Measurements from ENCODE around the gene CBFA2T3.
A peak's percentile ranks its signal among the peaks of the same experiment; 100 is the strongest.
"Not testable (repeated sequence)": the region's sequence is repeated elsewhere in the genome, so short reads cannot be mapped to it uniquely, and the experiment has no call there.

CBFA2T3 gene

DNA sequence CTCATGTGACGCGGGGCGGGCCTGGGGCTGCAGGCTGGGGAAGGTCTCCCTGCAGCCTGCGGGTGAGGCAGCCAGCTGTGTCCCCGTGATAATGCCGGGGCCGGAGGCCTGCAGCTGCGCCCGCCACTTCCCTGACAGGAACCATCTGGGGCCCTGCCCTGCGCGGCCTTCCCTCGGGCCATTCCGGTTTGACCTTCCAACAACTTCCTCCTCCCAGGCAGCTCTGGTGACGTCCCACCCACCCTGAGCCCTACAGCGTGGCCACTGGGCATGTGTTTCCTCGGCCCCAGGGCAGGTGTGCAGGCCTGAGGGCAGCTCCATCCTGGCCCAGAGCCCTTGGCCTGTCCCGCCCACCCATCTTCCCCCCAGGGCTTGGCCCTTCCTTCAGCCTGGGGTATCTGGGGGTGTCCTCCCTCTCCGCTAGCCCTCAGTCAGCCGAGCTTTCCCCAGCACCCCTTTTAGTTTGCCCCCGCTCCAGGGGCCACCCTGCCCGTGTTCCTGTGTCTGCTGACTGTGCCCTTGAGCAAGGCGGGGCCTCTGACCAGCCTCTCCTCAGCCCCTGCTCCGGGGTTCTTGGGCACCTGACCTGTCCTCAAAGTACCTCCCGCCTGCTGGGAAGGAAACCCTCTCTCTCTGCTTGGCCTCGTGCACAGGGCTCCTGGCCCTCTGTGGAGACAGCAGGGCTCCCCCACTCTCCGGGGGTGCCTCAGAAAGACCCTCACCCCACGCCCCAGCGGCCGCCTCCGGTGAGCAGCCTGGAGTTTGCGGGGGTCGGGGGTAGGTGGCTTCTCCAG, at the start of gene CBFA2T3:
Gene CBFA2T3 (minus strand): TSS at position 190 of the 794 bp plus-strand sequence. CDS start 400 bp downstream, outside the sequence.
- DNase-seq (ENCODE audit: low read depth in 2 of 2): no peak

- peak in 1 of 2 donors; percentile 12 for DNase-seq (ENCODE audit: low read depth in 2 of 2)
Measured at GRCh38 chr16:89026121-89026612, 49.2 kb upstream of the CBFA2T3 start.

DNA sequence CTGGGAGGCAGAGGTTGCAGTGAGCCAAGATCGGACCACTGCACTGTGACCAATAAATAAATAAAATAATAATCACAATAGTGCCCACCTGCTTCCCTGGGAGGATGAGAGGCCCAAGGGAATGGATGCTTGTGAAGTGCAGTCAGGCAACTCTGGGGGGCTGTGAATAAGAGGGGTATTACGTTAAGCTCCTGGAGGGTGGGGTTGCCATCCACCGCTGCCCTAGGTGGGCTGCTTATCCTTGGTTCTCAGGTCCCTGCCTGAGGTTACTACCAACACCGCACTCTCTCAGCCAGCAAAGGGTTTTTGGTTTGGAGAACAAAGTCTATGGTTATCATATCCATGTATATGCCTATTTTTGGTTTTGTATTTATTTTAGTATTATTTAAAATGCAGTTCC, 48.6 kb upstream of the CBFA2T3 start:
- DNase-seq (ENCODE audit: low read depth in 2 of 2): no peak

- no peak for DNase-seq (ENCODE audit: low read depth in 2 of 2)
Measured at GRCh38 chr16:89024546-89025060, 47.6 kb upstream of the CBFA2T3 start.

DNA sequence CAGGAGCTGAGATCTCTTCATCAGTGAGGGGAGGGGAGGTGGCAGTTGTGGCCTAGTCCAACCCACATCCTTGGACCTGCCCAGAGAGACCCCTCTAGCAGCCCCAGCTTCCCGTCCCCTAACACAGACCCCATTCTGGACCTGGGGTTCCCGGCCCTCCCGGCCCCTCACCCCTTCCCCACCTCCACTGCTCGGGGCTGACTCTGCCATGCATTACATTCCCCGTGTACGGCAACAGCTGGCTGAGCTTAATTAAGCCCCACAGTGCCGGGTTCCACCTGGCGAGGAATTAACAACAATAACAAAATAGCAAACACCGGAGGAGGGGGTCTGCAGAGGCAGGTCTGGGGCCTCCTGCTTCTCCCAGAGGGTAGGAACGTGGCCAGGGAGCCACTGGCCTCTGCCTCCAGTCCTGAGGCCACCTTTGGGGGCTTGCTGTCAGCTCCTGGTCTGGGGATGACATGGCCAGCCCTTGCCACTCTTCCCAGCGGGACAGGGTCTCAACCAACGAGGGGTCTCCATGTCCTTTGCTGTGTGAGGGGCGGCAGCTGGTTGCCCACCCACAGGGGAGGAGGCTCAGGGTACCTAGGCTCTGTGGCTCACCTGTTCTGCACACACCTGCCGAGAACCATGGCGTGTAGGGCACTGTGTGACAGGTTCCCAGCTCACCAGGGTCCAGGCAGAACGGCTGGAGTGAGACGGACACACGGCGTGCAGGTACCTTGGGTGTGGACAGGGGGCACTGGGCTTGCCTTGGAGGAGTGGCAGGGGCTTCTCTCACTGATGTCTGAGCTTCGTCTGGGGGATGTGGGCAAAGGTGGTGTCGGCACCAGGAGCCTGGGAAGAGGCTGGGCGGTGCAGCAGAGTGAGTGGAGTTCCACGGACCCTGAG, 46.9 kb upstream of the CBFA2T3 start:
- DNase-seq (ENCODE audit: low read depth in 2 of 2): no peak

GRCh38 chr16:89023151-89023551, 46.1 kb upstream of the CBFA2T3 start:
- no peak for DNase-seq (ENCODE audit: low read depth in 2 of 2)

DNA sequence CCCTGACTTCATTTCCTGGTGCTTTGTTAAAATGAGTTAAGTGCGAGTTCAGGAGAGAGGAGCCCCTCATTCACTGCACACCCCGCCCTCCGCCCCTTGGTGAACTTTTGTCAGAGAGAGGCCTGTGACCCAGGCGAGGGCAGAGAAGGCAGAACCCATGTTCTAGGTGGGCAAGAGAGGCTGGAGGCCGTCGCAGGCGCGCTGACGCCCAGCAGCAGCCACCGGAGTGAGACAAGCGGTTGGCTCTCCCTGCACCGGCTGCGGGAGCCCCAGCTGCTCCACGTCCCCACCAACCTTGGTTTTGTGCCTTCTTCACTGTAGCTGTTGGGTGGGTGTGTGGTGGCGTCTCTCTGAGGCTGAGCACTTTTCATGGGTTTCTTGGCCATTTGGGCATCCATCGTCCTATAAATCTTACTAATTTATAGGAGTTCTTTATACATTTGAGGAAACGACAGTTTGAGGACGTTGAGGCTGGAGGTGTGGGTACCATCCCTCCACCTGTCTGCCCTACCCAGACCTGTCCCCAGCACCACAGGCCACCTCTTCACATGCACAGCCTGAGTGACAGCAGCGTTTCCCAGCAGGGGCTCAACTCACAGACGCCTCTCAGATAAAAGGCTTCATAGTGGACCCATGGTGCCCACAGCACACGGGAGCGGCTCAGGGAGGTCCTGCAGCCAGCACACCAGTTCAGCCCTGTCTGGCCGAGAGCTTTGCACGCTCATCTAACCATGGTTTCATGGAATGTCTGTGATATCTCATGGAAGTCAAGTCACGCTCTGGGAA, 45.2 kb upstream of the CBFA2T3 start:
- no peak for DNase-seq (ENCODE audit: low read depth in 2 of 2)

- no peak for DNase-seq (ENCODE audit: low read depth in 2 of 2)
Measured at GRCh38 chr16:89020925-89021595, 44.1 kb upstream of the CBFA2T3 start.

DNA sequence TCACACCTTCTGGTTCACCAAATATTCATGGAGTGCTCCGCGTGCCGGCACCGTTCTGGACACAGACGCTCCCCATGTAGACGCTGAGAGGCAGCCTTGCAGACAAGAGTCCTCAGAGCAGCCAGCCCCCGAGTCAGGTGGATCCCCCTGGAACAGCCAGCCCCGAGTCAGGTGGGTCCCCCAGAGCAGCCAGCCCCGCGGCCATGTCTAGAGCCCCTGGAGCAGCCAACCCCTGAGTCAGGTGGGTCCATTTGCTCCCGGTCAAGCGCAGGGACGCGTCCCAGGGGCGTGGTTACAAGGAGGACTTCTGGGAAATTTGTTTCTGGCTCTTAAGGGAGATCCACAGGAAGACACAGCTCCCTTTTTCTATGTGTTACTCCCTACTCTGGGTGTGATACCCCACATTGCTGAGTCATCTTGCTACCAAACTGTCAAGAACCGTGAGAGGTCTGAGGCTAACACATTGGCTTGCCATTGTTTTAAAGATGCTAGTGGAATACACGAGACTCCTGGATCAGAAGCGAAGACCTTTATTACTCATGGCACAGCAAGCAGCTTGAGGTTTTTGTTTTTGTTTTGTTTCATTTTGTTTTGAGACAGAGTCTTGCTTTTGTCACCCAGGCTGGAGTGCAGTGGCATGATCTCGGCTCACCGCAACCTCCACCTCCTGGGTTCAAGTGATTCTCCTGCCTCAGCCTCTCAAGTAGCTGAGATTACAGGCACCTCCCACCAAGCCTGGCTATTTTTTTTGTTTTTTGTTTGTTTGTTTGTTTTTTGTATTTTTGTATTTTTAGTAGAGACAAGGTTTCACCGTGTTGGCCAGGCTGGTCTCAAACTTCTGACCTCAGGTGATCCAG, 43.3 kb upstream of the CBFA2T3 start:
- DNase-seq (ENCODE audit: low read depth in 2 of 2): no peak

DNA sequence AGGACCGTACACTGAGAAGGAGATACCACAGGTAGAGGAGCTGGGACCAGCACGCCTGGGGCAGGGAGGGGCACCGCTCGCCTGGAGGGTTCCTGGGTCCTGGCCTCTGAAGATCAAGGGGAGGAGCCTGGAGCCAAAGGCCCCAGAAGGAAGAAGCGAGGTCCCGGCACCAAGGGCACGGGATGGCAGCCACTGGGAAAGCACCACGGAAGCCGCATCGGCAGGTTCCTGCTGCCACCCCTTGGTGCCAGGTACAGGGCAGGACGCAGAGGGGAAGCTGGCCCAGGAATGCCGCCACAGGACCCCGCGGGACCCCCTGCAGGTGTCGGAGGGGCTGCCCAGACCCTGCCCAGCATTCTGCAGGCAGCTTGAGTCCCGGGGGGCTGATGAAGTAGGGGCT, 42.5 kb upstream of the CBFA2T3 start:
- DNase-seq (ENCODE audit: low read depth in 2 of 2): no peak

DNA sequence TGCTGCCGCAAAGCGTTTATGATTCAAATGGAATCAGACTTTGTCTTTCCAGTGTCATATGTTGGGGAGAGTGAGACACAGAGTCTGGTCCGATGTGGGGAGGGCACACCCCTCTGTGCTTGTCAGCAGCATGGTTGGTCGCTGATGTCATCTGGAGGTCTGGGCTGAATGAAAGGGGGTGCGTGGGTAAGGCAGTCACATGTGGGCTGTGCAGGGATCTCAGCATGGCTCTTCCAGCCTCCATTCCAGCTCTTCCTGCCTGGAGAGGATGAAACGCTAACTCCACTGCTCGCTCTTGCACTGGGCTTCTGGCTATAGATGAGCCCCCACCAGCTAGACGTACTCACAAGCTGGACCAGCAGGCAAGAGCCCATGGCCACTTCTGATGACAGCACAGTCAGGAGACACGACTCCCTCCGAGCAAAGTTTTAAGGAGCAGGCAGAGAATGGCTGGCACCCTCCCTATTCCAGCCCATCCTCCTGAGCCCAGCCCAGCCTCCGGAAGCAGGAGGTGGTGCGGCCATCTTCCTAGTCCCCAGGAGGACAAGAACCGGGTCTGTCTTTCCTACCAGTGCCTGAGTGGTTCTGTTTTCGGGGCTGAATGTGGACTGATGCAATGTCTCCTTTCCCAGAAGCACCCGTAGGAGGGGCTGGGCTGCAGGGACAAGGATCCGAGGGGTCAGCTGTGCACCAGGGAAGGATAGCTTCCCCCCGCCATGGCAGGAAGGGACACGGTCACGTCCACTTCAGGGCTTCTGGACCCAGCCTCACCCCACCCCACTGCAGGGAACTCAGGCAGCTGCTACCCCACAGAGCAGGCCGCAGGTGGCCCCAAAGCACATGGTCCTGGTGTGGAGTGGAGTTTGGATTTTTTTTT, 41.5 kb upstream of the CBFA2T3 start:
- no peak for DNase-seq (ENCODE audit: low read depth in 2 of 2)

DNA sequence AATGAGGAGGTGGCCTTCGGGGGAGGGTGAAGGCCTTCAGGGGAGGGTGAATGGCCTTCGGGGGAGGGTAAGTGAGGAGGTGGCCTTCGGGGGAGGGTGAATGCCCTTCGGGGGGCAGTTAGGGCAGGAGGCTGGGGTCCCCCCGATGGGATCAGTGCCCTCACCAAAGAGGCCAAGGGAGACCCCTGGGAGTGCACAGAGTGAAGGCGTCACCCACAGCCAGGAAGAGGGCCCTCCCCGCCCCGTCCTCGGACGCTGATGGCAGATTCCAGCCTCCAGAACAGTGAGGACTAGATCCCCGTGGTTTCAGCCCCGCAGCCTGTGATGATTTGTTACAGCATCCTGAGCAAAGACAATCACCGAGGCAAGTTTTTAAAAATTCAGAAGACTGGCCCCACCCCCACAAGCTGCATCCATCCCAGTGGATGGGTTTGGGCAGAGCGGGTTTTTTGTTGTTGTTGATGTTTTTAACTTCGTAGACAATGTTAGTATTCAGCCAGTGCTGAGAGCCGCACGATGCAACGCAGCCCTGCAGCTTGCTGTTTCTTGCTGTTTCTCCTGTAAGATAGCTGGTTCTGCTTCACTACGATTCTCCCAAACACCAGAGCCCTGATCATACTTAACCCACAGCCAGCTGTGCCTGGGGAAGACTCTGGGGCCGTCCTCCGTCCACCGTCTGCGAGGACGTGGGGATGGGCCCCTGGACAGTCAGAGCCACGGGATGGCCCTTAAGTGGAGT, 40.7 kb upstream of the CBFA2T3 start:
- DNase-seq (ENCODE audit: low read depth in 2 of 2): no peak

GRCh38 chr16:89016561-89016960, 39.6 kb upstream of the CBFA2T3 start:
- not testable (repeated sequence) for DNase-seq (ENCODE audit: low read depth in 2 of 2)

- no peak for DNase-seq (ENCODE audit: low read depth in 2 of 2)
Measured at GRCh38 chr16:89015271-89015859, 38.4 kb upstream of the CBFA2T3 start.

- no peak for DNase-seq (ENCODE audit: low read depth in 2 of 2)
Measured at GRCh38 chr16:89014403-89015230, 37.6 kb upstream of the CBFA2T3 start.

DNA sequence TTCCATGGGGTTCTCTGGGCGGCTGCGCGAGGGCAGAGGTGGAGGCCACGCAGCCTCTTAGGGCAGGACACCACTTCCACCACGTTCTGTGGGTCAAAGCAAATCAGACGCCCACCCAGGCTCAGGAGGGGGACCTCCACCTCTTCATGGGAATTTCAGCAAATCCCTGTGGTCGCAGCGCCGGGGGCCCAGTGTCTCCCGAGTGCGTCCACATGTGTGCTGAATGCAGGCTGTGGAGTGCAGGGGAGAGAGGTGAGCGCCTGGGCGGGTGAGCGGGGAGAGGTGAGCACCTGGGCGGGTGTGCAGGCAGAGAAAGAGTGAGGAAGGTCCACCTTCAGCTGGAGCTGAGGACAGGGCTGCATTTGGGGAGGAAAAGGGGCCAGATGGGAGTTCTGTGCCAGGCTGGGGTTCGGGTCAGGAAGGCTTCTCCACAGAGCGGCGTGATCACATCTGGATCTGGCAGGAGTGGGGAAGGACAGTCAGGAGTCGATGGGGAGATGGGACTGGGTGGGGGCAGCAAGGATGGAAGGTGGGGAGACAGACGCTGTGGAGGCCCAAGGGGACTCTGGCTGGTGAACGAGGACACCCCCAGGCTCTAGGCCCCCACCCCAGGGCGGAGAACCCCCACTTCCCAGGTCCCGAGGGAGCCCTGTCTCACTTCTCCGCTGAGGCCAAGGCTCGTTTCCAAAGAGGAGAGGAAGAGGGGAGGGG, 36.8 kb upstream of the CBFA2T3 start:
- DNase-seq (ENCODE audit: low read depth in 2 of 2): no peak
